NCI-H524 (cell line): ENCODE data around the gene LDHB.
"Not testable (repeated sequence)": the region's sequence is repeated elsewhere in the genome, so short reads cannot be mapped to it uniquely, and the experiment has no call there.

Experiments
- DNase-seq, 2 experiments: peaks; one replicate each; lab custom pipeline; 2025; lab: John Stamatoyannopoulos, UW

LDHB gene

DNA sequence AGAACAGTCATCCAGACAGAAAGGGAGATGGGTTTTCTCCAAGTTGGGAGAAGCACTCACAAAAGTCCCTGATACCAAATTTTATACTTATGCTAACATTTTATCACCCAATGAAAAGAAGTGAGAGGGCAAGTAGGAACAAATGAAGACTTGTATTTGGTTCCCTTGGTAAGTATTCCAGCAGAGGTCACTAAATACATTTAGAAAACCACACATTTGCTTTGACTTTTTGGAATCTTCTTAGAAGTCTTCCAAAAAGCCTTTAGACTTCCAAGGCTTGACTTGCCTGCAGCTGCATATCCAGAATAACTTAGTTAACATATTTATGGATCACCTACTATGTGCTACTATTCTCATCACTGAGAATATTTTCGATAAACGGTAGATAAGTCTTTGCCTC lies 49.9 kb downstream of the LDHB start:
- peak in 1 of 2 experiments; percentile 8 for DNase-seq

DNA sequence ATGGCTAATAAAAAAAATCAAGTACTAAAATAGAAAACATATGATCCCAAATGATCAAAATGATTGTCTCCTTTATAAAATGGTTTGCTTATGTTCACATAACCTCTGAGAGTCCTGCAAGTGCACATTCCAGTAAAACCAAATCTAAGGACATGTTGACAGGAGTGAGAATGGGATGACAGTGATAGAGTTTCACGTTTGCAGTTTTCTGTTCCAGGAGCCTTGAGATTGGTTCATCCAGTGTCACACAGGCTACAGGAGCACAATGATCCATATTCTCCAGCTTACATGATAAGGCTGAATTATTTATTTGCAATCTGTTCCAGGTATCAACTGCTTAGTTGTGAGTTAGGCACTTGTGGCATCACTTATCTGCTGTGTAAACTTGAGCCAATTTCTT lies 51.5 kb downstream of the LDHB start:
- no peak for DNase-seq

DNA sequence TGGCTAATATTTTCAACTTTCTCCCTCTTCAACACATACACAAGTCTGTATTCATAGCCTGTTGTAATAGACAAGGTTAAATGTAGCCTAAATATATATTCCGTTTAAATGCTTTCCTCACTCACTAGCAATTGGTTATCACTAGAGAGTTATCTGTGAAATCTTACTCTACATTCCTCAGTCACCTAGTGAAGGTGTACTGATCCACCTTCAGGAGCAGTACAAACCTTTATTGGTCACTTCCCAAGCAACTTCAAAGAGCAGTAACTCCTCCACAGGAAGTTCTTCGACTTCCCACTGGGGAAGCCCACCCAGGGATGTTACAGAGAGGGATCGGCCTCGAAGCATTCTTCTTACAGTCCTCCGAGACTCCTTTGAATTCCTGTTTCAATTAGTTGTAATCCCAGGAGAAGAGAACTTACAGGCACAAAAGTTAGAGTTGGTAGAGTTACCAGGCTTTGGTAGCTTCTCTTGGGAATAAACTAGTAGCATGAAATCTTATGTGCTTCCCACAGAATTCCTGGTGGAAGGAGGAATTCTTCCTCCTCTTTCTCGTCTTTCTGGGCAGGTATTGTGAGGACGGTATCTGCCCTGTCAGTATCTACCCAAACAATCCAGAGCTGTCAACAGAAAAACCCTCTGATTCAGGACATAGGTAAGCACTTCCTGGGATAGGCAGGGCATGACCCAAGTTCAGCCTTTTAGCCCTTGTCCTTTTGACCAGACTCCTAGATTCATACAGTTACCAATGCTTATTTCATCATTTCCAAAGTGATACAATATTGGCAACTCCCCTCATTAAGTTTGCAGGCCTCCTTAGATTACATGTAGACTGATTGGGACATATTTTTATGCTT lies 53.2 kb downstream of the LDHB start, which contains the start of gene GYS2:
GYS2 (minus strand) TSS at position 603 of the 857 bp plus-strand sequence; CDS start at position 348, 255 bp downstream.
- DNase-seq, result no peak

DNA sequence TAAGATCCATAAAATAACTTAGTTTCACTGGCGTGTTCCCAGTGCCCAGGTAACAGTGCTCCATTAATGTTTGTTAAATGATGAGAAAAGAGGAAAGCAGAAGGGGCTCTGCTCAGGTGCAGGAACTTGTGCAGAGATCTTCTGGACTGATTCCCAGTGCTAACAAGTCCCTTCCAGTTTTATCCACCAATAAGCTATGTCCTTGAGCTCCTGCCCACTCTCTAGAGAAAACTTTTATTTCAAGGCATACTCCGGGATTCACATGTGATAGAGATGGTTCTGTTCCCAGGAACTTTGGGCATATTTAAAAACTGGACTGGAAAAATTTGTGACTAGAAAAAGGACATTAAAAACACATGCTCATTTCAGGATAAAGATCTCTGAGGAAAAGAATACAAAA lies 54.9 kb downstream of the LDHB start:
- DNase-seq, result no peak

DNA sequence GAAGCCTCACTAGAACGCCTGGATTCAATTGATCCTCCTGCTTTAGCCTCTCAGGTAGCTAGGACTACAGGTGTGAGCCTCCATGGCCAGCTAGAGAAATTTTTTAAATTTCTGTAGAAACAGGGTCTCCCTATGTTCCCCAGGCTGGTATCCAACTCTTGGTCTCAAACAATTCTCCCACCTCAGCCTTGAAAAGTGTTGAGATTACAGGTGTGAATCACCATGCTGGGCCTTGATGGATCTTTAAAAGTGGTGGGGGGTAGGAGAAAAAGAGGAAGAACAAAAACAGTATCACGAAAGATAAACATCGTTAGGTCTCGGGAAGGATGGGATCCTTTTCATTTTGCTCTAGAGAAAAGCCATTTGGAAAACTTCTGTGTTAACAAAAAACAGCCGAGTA lies 57.4 kb downstream of the LDHB start:
- no peak for DNase-seq

- no peak for DNase-seq
Measured at GRCh38 chr12:21599143-21599999, 58.3 kb downstream of the LDHB start.

DNA sequence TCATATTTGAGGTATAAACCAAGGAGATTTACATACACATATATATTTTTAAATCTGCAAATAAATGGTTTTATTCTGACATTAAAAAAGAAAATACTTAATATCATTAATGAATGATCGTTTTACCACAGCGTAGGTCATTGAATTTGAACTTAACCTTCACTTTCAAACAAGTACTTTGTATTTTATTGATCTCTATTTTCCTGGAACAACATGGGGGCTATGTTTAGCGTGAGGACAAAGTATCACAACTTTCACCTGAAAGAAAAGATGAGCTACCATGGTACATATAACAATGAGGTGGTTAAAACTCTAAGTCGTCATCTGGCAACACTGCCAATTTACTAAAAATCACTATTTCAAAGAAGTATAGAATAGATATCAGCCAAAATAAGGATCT lies 59.0 kb downstream of the LDHB start:
- DNase-seq, result no peak

DNA sequence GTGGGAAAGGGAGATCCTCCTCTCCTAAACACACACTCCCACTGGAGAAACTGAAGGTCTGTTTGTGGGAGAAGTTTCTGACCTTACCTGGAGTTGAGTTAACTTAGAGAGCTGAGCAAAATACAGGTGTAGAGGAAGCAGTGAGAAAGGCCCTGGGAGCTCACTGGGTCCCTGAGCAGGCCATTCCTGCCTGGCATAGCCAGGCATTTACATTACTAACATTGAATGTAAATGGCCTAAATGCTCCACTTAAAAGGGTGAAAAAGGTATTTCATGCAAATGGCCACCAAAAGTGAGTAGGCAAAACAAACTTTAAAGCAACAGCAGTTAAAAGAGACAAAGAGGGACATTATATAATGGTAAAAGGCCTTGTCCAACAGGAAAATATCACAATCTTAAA lies 62.3 kb downstream of the LDHB start:
- not testable (repeated sequence) for DNase-seq

DNA sequence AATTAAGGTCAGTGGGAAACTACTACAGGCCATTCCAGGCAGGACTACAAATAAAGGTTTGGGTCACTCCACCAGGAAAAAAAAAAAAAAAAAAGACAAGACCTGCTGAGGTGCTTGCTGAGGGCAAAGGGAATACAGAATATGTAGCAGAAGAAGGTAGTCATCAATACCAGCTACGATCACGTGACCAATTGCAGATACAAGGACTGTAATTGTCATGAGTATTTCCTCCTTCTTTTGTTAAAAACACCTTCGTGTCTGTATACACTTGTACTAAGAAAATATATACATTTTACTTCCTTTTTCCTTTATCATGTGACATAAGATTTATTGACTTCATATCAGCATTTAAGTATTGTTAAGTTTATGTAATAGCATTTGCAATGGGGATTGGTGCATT lies 72.2 kb downstream of the LDHB start:
- DNase-seq, result no peak
